ENCODE measurements around the gene YBX3.
"Not testable (repeated sequence)": the region's sequence is repeated elsewhere in the genome, so short reads cannot be mapped to it uniquely, and the experiment has no call there.

The YBX3 gene

DNA sequence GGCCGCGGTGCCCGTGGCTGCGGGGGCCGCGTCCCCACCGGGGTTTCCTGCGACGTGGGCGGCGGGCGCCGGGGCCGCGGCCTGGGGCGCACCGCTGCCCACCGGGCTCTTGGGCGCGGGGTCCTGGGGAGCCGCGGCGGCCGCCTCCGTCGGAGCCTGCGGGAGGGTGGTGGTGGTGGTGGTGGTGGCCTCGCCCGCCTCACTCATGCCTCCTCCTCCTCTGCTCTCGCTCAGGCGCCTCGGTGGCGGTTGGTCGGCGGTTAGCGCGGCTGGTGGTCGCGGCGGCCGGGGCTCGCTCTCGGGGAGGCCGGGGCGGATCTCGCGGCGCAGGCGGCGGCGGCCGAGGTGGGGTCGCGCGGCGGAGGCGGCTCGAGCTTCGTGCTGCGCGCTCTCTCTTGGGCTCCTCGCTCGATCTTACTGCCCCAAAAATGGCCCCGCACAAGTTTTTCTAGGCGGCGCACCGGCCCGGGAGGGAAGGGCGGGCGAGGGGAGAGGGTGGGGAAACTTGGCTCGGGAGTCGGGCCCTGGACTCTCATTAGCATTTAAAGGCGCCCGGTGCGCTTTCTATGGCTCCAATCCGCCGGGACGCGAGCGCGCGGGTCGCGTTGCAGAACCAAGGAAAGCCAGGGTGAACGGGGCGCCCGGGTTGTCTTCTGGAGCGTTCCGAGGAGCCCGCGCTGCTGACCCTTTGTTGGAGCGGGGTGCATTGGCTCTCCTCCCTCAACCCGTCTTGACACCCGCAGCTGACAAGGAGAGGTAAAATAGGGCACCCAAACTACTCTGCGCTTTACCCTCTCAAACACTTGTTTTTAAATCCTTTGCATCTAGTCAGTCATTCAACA is at the start of gene YBX3:
TSS of gene YBX3 (minus strand) at position 419 of the 842 bp plus-strand sequence. CDS start at position 207, 212 bp downstream.
- in situ Hi-C loops (cut with HindIII; ENCODE audit: low sequenced_read_pairs) = no loop called here

GRCh38 chr12:10771132-10771733 is 48.1 kb upstream of the YBX3 start:
- in situ Hi-C loops (cut with HindIII; ENCODE audit: low sequenced_read_pairs) = no loop called here

DNA sequence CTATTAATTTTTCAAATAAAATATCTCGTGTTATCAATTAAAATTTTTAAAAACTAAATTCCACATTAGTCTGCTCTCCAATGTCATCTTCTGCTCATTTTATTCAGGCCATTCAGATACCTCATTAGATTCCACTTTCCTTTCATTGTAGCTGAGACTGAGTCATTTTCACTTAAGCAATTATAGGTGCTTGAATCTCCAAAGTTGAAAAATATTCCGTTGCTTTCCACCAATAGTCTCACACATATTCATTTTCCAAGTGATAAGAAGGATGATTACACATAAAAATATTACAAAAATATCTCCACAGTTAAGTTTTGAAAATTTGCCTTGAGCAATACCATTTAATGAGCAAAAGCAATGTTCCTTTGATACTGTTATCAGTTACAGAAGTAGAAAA is 36.5 kb upstream of the YBX3 start:
- in situ Hi-C loops (cut with HindIII; ENCODE audit: low sequenced_read_pairs) = no loop called here

DNA sequence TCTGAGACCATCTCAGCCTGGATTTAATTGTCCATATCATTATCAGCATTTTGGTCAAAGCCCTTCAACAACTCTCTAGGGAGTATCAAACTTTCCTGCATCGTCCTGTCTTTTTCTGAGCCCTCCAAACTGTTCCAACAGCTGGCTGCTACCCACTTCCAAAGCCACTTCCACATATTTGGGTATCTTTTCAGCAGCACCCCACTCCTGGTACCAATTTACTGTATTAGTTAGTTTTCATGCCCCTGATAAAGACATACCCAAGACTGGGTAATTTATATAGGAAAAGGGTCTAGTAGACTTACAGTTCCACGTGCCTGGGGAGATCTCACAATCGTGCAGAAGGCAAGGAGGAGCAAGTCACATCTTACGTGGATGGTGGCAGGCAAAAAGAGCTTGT is 33.1 kb upstream of the YBX3 start:
- in situ Hi-C loops (cut with HindIII; ENCODE audit: low sequenced_read_pairs) = no loop called here

DNA sequence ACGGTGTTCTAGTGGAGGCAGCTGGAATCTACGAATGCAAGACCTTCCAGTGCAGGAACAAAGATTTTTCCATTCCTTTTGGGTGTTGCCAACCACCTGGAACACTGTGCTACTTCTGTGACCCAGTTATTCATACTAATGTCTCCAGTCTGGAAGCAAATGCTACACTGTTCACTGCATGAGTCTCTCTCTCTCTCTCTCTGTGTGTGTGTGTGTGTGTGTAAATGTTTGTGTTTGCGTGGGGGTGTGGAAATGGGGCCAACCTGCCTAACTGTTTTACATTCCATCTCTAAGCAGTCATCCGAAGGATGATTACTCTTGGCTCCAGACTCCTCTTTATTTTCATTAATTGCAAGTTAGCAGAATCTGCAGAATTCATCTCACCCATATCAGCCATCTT is 29.9 kb upstream of the YBX3 start:
- in situ Hi-C loops (cut with HindIII; ENCODE audit: low sequenced_read_pairs) = no loop called here

GRCh38 chr12:10750385-10750727 is 27.2 kb upstream of the YBX3 start:
- in situ Hi-C loops (cut with HindIII; ENCODE audit: low sequenced_read_pairs) = no loop called here

DNA sequence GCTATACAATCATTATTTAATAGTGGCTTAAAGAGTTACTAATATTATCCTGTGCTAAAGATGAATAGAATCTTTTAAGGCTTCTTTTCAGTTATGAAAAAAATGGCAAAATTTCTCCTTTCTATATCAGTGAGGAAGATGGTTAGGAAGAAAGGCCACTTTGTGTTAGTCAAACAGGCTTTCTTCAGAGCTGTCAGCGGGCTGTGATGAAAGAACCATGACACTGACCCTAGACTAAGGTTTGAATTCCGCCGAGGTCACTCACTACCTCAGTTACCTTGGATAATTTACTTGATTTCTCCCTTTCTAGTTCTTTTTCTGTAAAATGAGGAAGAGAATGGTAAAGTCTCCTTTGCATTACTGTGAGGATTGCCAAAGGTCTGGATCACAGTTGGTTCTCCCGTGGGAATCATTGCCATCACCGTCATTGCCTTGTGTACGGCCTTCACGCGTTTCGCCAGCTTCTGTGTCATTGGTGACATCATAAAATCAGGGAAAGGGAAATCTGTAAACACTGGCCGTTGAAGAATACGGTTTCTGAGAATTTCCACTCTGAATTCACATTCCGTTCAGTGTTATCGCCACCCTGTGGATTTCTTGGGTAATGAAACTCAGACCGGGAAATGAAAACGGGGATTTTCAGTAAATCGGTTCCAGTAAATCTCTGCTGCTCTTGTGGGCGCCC is 26.7 kb upstream of the YBX3 start:
- in situ Hi-C loops (cut with HindIII; ENCODE audit: low sequenced_read_pairs) = no loop called here

DNA sequence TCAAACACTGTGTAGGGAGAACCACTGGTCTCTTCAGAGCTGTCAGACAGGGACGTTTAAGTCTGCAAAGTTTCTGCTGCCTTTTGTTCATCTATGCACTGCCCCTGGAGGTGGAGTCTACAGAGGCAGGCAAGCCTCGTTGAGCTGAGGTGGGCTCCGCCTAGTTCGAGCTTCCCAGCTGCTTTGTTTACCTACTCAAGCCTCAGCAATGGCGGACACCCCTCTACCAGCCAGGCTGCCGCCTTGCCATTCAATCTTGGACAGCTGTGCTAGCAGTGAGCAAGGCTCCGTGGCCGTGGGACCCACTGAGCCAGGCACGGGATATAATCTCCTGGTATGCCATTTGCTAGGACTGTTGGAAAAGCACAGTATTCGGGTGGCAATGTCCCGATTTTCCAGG is 24.6 kb upstream of the YBX3 start:
- in situ Hi-C loops (cut with HindIII; ENCODE audit: low sequenced_read_pairs) = no loop called here

DNA sequence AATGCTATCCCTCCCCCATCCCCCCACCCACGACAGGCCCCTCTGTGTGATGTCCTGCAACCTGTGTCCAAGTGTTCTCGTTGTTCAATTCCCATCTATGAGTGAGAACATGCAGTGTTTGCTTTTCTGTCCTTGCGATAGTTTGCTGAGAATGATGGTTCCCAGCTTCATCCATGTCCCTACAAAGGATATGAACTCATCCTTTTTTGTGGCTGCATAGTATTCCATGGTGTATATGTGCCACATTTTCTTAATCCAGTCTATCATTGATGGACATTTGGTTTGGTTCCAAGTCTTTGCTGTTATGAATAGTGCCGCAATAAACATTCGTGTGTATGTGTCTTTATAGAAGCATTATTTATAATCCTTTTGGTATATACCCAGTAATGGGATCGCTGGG is 20.3 kb upstream of the YBX3 start:
- in situ Hi-C loops (cut with HindIII; ENCODE audit: low sequenced_read_pairs) = not testable (repeated sequence)

DNA sequence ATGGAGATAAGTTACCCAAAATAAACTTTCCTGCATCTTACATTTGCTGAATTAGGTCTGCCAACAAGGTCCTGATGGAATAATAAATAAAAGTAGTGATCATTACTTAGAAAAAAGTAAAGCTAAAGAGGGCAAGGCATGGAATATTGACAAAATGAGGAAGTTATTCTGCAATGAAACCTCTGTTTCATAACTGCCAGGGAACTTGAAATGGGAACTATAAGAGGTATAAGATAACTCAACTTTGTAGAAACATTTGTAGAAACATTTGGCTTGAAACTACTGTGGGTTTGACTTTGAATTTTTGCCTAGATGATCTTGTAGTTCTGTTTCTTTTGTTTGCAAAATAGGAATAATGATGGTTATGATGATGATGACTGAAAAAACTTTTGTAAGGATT is 18.7 kb upstream of the YBX3 start:
- in situ Hi-C loops (cut with HindIII; ENCODE audit: low sequenced_read_pairs) = no loop called here

GRCh38 chr12:10740182-10740581 is 17.1 kb upstream of the YBX3 start:
- in situ Hi-C loops (cut with HindIII; ENCODE audit: low sequenced_read_pairs) = no loop called here

GRCh38 chr12:10739157-10740118 is 16.3 kb upstream of the YBX3 start:
- in situ Hi-C loops (cut with HindIII; ENCODE audit: low sequenced_read_pairs) = no loop called here

DNA sequence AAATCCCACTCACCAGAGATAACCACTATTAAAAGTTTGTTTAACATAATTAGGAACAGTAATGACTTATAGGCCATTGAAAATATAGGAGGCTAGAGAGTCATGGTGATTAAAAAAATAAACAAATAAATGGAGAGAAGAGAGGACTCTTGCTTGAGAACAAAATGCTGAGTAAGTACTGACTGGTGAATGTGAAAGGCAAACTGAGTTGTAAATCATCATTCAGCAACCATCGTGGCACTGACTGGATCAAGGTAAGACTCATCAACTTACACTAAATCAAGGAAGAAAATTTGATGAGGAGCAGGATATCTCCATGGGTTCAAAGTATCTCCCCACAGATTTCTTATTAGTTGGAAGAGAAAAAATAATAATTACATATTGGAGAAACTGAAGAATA is 14.1 kb upstream of the YBX3 start:
- in situ Hi-C loops (cut with HindIII; ENCODE audit: low sequenced_read_pairs) = no loop called here

- in situ Hi-C loops (cut with HindIII; ENCODE audit: low sequenced_read_pairs) = no loop called here
Measured at GRCh38 chr12:10736463-10736862, 13.3 kb upstream of the YBX3 start.

GRCh38 chr12:10735428-10735827 is 12.3 kb upstream of the YBX3 start:
- in situ Hi-C loops (cut with HindIII; ENCODE audit: low sequenced_read_pairs) = no loop called here

GRCh38 chr12:10732549-10732948 is 9.4 kb upstream of the YBX3 start:
- in situ Hi-C loops (cut with HindIII; ENCODE audit: low sequenced_read_pairs) = no loop called here

GRCh38 chr12:10732066-10732465 is 8.9 kb upstream of the YBX3 start:
- in situ Hi-C loops (cut with HindIII; ENCODE audit: low sequenced_read_pairs) = no loop called here

DNA sequence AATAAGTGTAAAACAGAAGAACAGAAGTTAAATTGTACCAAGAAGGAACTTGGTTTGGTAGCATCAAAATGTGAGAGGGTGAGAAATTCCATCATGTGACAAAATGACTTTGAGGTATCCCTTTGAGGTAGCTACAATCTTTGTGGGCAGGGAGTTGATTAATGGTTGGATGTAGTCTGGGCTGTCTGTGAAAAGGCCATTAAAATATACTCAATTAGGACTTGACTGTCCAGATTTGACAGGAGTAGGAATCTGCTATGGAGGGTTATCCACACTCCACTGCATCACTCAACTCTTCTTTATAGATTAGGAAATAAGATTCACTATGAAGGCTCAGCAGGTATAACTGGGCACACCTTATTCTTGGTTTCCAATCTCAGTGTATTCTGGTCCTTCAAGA is 7.4 kb upstream of the YBX3 start:
- in situ Hi-C loops (cut with HindIII; ENCODE audit: low sequenced_read_pairs) = no loop called here

DNA sequence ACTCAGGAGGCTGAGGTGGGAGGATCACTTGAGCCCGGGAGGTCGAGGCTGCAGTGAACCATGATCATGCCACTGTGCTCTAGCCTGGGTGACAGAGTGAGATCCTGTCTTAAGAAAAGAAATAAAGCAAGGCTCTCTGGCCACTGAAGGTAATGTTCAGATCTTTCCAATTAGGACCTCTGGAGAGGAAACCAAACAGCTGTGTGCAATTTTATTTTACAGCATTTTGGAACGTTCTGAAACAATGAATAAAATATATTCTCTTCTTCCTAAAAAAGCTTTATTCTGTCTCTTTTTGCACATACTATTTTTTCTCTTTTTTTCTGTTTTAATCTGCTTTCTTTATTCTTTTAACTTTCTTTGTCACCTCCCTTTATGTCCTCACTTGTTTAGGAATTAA is 5.0 kb upstream of the YBX3 start:
- in situ Hi-C loops (cut with HindIII; ENCODE audit: low sequenced_read_pairs) = no loop called here

DNA sequence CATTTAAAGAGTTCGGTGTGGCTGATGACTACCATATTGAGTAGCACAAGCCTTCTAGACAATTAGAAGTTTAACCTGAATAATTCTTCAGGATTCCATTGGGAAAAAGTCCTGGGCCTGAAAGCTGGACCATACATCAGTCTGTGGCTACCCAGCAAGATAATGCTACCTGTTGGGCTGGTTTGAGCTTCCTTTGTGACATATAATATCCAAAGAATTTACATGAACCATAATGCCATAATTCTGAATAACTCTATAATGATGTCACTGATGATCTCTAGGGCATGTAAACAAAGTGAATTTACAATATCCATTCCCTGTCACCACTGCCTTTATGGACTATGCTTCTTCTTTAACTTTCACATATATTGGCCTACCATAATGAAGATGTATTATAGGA is 3.8 kb upstream of the YBX3 start:
- in situ Hi-C loops (cut with HindIII; ENCODE audit: low sequenced_read_pairs) = no loop called here

- in situ Hi-C loops (cut with HindIII; ENCODE audit: low sequenced_read_pairs) = no loop called here
Measured at GRCh38 chr12:10725003-10725402, 1.9 kb upstream of the YBX3 start.
